NB4 (cell line): Measurements from ENCODE around the gene RCOR1.

Experiments
- POLR2A ChIP-seq: IDR thresholded peaks from 2 replicates; pipeline ENCODE4 v1.6.1; 2011; ENCODE audit warnings: mild to moderate bottlenecking; ENCODE audit not compliant: insufficient read length; ENCODE audit errors: extremely low read depth
- TF ChIP-seq, protein P1 (sequence below): IDR thresholded peaks from one replicate; pipeline ENCODE4 v1.5.1; 2012; ENCODE audit warnings: low read depth, low read length
- TF ChIP-seq, protein P2 (sequence below): IDR thresholded peaks from 2 replicates; pipeline ENCODE4 v1.6.1; 2011; ENCODE audit warnings: low read depth, low read length

DNA sequence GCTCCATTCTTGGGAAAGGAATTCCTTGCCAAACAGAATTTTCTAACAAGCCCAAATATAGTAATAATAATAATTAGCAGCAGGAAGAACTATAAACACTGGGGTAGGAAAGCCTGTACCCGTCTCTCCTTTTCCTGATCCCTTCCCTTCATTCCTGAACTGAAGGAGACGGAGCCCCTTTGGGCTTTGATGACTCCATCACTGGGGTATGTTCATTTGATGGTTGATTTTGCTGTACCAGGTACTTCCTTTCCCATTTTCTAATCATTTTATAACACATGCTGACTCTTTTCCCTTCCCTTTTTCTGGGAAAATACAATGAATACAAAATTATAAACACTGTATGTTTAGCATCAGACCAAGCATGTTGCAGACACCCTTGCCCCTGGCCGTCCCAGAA lies 3.6 kb upstream of the RCOR1 start:
- TF ChIP-seq, protein P1, sequence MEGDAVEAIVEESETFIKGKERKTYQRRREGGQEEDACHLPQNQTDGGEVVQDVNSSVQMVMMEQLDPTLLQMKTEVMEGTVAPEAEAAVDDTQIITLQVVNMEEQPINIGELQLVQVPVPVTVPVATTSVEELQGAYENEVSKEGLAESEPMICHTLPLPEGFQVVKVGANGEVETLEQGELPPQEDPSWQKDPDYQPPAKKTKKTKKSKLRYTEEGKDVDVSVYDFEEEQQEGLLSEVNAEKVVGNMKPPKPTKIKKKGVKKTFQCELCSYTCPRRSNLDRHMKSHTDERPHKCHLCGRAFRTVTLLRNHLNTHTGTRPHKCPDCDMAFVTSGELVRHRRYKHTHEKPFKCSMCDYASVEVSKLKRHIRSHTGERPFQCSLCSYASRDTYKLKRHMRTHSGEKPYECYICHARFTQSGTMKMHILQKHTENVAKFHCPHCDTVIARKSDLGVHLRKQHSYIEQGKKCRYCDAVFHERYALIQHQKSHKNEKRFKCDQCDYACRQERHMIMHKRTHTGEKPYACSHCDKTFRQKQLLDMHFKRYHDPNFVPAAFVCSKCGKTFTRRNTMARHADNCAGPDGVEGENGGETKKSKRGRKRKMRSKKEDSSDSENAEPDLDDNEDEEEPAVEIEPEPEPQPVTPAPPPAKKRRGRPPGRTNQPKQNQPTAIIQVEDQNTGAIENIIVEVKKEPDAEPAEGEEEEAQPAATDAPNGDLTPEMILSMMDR = no peak
- TF ChIP-seq POLR2A = no peak
- TF ChIP-seq, protein P2, sequence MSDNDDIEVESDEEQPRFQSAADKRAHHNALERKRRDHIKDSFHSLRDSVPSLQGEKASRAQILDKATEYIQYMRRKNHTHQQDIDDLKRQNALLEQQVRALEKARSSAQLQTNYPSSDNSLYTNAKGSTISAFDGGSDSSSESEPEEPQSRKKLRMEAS = no peak
